ENCODE measurements around the gene DUSP9.
"Not testable (repeated sequence)": the region's sequence is repeated elsewhere in the genome, so short reads cannot be mapped to it uniquely, and the experiment has no call there.

DUSP9 gene

DNA sequence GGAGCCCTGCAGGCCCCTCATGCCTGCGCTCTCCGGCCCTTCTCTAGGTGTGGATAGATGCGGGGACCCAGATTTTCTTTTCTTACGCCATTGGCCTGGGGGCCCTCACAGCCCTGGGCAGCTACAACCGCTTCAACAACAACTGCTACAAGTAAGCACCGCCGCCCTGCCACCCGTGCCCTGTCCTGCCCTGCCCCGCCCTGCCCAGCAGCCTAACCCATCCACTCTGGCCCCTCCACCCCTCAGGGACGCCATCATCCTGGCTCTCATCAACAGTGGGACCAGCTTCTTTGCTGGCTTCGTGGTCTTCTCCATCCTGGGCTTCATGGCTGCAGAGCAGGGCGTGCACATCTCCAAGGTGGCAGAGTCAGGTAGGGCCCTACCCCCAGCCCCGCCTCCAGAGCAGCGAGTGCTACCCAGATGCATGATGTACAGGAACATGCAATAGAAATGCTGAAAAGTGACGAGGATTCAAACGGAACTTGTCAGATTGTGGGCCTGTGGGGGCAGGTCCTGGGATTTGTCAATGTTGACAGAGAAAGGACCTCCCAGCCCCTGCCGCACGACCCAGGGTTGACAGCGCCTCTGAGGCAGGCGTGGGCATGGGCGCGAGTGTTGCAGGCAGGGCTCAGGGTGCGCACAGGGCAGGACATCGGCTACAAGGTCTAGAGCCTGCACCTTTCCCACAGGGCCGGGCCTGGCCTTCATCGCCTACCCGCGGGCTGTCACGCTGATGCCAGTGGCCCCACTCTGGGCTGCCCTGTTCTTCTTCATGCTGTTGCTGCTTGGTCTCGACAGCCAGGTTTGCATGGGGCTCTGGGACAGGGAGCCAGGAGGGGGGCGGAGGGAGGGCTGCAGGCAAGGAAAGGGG lies 46.4 kb downstream of the DUSP9 start:
- DNase-seq (ENCODE audit: low read depth): no peak

DNA sequence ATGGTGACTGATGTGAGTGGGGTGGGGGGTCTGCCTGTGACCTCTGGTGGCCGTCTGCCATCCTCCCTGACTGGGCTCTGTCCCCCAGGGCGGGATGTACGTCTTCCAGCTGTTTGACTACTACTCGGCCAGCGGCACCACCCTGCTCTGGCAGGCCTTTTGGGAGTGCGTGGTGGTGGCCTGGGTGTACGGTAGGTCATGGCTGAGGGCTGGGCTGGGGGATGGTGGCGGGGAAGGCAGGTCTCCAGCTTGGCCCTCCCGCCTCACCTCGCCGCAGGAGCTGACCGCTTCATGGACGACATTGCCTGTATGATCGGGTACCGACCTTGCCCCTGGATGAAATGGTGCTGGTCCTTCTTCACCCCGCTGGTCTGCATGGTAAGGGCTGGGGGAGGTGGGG lies 47.3 kb downstream of the DUSP9 start:
- not testable (repeated sequence) for DNase-seq (ENCODE audit: low read depth)

DNA sequence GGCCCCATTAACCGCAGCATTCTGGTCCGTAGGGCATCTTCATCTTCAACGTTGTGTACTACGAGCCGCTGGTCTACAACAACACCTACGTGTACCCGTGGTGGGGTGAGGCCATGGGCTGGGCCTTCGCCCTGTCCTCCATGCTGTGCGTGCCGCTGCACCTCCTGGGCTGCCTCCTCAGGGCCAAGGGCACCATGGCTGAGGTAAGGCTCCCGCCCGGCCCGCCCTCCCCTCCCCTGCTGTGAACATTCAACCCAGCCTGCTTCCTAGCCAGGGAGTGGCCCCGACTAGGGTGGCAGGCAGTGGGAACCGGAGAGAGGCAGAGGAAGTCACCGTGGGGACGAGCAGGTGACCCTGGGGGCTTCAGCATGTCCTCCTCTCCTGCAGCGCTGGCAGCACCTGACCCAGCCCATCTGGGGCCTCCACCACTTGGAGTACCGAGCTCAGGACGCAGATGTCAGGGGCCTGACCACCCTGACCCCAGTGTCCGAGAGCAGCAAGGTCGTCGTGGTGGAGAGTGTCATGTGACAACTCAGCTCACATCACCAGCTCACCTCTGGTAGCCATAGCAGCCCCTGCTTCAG lies 47.8 kb downstream of the DUSP9 start:
- no peak for DNase-seq (ENCODE audit: low read depth)

- DNase-seq (ENCODE audit: low read depth): no peak
Measured at GRCh38 chrX:153696100-153696499, 49.1 kb downstream of the DUSP9 start.

DNA sequence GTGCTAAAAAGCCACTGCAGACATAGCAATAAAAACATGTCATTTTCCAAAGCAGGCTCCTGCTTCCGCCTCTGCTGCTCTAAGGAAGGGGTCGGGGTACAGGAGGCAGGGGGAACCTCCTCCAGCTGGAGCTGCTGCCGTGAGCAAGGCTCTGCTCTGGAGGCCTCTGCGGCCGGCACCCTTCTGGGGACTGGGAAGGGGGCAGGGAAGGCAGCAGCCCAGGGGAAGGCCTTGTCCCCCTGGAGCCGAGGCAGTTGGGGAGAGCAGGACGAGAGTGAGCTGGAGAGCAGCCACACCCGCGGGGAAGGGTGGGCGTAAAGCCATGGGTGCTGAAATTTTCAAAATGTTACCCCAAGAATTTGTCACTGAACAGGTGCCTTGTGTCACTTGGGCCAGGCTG lies 49.5 kb downstream of the DUSP9 start:
- not testable (repeated sequence) for DNase-seq (ENCODE audit: low read depth)

DNA sequence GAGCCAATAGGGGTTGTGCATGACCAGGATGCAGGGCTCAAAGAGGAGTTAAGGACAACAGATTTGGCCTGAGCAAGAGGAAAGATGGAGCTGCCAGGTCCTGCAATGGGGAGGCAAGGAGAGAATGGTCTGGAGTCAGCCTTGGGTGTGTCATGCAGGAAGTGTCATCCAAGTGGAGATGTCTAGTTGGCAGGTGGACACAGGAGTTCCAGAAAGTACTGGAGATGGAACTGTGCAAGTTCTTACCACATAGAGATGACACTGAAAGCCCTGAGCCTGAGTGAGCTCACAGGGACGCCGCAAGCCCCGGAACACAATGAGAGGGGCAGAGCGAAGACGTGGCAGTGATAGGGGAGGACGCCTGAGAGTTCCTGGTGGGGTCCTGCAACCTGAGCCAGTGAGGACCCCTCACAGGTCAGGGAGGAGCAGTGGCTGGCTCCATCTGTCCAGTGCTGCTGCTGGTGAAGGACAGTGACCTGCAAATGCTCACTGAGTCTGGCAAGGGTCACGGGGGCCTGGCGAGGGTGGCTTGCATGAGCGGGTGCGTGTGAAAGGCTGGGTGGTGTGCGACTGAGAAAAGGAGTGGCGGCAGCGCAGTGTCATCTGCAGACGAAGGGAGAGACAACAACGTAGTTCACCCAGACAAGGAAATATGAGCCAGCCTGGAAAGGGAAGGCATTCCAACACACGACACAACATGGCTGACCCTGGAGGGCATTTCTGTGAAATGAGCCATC lies 50.2 kb downstream of the DUSP9 start:
- DNase-seq (ENCODE audit: low read depth): not testable (repeated sequence)

- no peak for DNase-seq (ENCODE audit: low read depth)
Measured at GRCh38 chrX:153697924-153698865, 51.2 kb downstream of the DUSP9 start.

DNA sequence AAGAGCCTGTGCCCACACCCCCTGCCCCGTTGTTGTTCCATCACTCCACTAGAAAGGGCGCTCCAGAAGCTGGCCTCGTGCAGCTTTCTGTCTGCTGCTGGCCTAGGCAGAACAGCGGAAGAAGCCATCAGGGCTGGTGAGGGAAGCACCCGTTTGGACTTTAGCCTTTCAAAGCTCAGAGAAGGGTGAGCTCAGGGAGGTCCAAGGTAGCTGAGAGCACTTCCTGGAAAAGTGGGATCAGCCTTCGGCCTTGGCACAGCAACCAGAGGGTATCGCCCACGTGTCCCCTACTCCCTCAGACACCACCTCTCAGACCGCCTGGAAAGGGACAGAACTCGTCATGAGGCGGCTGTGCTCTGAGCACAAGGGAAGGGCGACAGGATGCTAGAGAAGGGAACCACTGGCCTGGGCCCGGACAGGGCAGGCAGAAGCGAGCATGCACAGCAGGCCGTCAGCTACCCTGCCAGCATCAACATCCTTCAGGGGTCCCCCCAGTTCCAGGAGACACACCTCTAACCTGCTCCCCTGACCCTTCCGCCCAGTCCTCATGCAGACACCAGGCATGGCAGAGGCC lies 52.3 kb downstream of the DUSP9 start:
- DNase-seq (ENCODE audit: low read depth): not testable (repeated sequence)

DNA sequence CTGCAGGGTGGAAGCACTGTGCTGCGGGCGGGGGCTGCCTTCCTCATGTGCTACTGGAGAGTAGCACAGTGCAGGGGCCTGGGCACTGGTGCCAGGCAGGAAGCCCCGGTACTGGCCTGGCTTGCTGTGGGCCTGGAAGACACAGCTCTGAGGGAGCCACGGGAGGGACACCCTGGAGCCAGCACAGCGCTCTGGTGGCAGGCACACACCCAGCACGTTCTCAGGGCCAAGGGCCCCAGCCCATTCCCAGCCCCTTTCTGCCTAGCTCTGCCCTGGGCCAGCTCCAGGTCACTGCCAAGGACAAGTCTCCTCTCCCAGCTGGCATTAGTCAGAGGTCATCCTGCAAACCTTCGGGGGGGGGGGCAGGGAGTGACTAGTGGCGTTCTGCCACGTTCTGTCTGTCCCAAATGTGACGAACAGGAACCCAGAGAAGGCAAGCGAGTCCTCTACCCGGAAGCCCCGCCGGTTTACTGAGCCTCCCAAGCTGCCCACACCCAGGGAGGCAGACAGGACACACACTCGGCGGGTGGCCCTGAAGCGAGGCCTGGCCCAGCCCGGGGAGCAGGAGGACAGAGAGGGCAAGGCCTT lies 52.9 kb downstream of the DUSP9 start:
- not testable (repeated sequence) for DNase-seq (ENCODE audit: low read depth)

DNA sequence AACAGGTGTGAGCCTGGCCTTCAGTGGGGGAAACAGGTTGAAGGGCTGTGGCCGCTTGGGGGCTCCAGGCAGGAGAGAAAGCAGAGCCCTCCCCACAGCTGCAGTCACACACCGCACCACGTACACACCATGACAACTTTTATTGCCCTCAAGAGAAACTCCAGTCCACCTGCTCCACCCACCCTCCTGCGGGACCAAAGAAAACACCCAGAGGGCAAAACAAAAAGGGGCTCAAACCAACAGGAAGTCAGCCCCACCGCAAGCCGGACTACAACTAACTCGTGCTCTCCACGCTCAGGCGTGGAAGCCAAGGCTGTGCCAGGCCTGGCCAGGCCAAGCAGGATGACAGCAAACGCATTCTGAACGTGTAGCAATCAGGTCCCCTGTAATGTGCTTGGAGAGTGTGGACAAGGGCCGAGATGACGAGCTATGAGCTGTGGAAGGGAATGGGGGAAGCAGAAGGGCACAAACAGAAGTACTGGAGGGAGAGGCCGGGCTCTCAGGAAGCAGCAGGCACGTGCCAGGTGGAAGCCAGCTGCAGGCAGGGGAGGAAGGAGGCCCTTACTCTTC lies 53.5 kb downstream of the DUSP9 start:
- DNase-seq (ENCODE audit: low read depth): no peak

Measured in fibroblast of gingiva (primary cell).